ENCODE data around the gene KRTAP10-12.

Gene KRTAP10-12

DNA sequence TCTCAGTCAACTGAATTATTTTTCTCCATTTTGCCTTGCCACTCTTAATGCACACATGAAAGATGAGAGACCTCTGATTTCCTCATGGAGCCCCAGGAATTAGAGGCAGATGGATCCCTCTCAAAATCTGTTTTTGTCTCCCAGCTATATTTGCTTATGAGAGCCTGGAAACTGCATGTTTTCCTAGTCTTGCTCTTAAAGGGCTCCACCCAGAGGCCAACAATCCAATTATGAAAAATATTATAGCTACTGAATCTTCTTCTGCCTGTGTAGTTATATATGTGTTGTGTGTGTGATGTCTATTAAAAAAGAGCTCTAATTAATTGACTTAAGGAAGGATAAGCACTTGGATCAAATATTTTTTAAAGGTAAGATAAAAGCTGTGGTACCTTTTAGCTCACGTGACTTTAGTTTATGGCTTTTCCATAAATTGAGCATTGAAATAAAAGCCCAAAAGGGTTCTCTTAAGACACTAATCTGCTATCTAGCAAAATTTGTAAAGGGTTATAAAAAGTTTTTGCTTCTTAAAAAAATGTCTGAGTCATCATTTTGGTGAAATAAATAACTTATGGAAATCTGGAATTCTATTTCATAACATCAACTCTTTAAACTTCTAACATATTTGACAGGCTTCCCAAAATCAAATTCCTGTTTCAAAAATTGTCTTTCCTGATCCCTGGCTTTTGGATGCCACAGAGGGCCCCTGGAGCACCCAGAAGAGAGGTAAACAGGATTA, 45.6 kb downstream of the KRTAP10-12 start:
- no peak for TF ChIP-seq CTCF (IDR thresholded peaks at IDR 0.05; ENCODE audit: borderline replicate concordance, control extremely low read depth, extremely low read depth, insufficient read depth, missing control alignments)
- in situ Hi-C loops (cut with MboI; ENCODE audit: low sequenced_read_pairs, unreplicated experiment) = no loop called here
- no peak for DNase-seq (ENCODE audit: low spot score)

Data from GM13976 (cell line).